Caco-2 (cell line): ENCODE results near the gene TXNRD1. TPM values are rescaled to one million over a fixed set of nuclear protein-coding genes. Genes with fewer than 3 reads are reported as not detected.

Source experiments
- BruUV-seq: library from RNA; stranded (reverse); fragments of 400-500 nt; replicated peaks from 2 replicates; lab custom pipeline; 2021; lab: Mats Ljungman, UMichigan
- CTCF ChIA-PET: fragments of 300-600 bp; sonication (Branson Sonifier 250); formaldehyde crosslinking; loops from one replicate; lab custom pipeline; 2022; ENCODE audit warnings: antibody characterized with exemption; lab: Charles Lee
- POLR2A ChIA-PET: fragments of 300-600 bp; sonication (Branson Sonifier 250); formaldehyde crosslinking; loops from one replicate; lab custom pipeline; 2022; ENCODE audit warnings: antibody characterized with exemption; lab: Charles Lee
- DNase-seq, 2 experiments: peaks; one replicate each; pipeline versions ENCODE4 v3.0.0 to v3.0.0-alpha.2; 2020 to 2022
- H3K27me3 ChIP-seq: replicated peaks from 2 replicates; pipeline ENCODE4 v1.6.0; 2011; ENCODE audit warnings: low read length; ENCODE audit not compliant: control insufficient read depth, insufficient read depth
- H3K36me3 ChIP-seq: 2 replicates; pipeline ENCODE4 v1.5.1; 2011; ENCODE audit warnings: low read length; ENCODE audit not compliant: control insufficient read depth, insufficient read depth
- H3K4me1 ChIP-seq: fragments of 250-450 bp; sonication (Bioruptor Pico); 2 replicates; pipeline ENCODE4 v1.5.1; 2020; ENCODE audit warnings: mild to moderate bottlenecking
- H3K4me3 ChIP-seq: 2 replicates; pipeline ENCODE4 v1.5.1; 2011; ENCODE audit warnings: low read depth, mild to moderate bottlenecking, control low read depth, low read length
- H3K9me3 ChIP-seq: fragments of 250-450 bp; sonication (Bioruptor Pico); 2 replicates; pipeline ENCODE4 v1.5.1; 2020; ENCODE audit warnings: mild to moderate bottlenecking, moderate library complexity
- H3K27ac Mint-ChIP-seq: one replicate; pipeline ENCODE4 v1.8.0; 2022; ENCODE audit warnings: mixed read lengths; ENCODE audit not compliant: unreplicated experiment
- H3K27me3 Mint-ChIP-seq: one replicate; pipeline ENCODE4 v1.8.0; 2022; ENCODE audit warnings: mixed read lengths; ENCODE audit not compliant: insufficient read depth, unreplicated experiment
- H3K36me3 Mint-ChIP-seq: one replicate; pipeline ENCODE4 v1.8.0; 2022; ENCODE audit warnings: mild to moderate bottlenecking, mixed read lengths; ENCODE audit not compliant: insufficient read depth, unreplicated experiment
- H3K4me1 Mint-ChIP-seq: one replicate; pipeline ENCODE4 v1.8.0; 2022; ENCODE audit warnings: low read depth, mixed read lengths; ENCODE audit not compliant: unreplicated experiment
- H3K4me3 Mint-ChIP-seq: one replicate; pipeline ENCODE4 v1.8.0; 2022; ENCODE audit warnings: mild to moderate bottlenecking, moderate library complexity, mixed read lengths; ENCODE audit not compliant: unreplicated experiment
- H3K9me3 Mint-ChIP-seq: one replicate; pipeline ENCODE4 v1.8.0; 2022; ENCODE audit warnings: mixed read lengths; ENCODE audit not compliant: unreplicated experiment
- intact Hi-C: fragments of 100-400 bp; cut with micrococcal nuclease; formaldehyde crosslinking; loops from one replicate; pipeline ENCODE4 v1.10.0; 2022; ENCODE audit not compliant: unreplicated experiment
- total RNA-seq: library from RNA; stranded (reverse); gene quantifications from 2 replicates; pipeline ENCODE4 v1.2.3, GENCODE V29; 2022
- TF ChIP-seq, protein P1 (sequence below), 2 experiments: fragments of 200-600 bp in 1 of 2; IDR thresholded peaks; 1 replicate in 1 of 2; 2 replicates in 1 of 2; pipeline versions ENCODE4 v1.5.1 to v1.8.0; 2011 to 2022; ENCODE audit warnings: antibody characterized with exemption in 1 of 2, control low read depth in 1 of 2, inconsistent platforms in 1 of 2, low read depth in 1 of 2, low read length in 1 of 2, mild to moderate bottlenecking in 1 of 2, moderate library complexity in 1 of 2; ENCODE audit not compliant: insufficient read depth in 1 of 2, severe bottlenecking in 1 of 2, unreplicated experiment in 1 of 2

TXNRD1 gene
- total RNA-seq, 1 experiment from 2014 or later, result 115 TPM

DNA sequence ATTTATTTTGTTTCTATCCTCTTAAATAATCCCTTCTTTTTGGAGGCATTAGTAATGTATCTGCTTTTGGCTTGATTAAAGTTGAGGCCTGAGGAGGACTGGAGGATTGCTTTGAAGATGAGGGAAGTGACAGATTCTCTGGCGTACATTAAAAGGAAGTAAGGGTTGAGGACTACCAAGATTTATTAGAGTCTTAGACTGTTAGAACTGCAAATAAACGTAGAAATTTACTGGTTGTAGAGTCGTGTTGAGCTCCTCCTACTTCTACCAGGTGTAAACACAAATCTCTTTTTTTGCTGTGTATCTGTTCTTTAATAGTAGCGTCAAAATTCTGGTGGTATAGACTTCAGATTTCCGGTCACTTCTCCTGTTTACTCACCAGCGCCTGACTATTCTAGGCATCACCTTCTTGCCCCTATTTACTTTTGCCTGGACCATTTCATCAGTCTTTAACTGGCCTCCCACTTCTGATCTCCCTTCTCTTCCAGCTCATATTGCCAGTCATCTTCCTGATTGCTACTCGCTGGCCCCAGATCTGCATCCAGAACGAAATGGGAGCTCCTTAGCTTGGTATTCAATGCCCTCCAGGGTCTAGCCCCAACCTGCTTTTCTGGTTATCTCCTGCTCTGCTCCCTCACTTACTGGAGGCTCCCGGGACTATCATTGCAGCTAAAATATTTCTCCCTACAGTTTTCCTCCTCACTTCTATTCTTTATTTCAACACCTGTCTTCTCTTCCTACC is 79.5 kb downstream of the TXNRD1 start:
- POLR2A ChIA-PET, result no interaction called here
- Mint-ChIP-seq H3K36me3 (peaks cover 67% of the 10 kb centered on the region), H3K9me3 (no peaks in the 10 kb centered on the region), H3K4me1 (peaks cover 22% of the 10 kb centered on the region), H3K27me3 (no peaks in the 10 kb centered on the region), H3K27ac (peak overlapping the region; percentile 50), H3K4me3 (peak overlapping the region; percentile 46)
- CTCF ChIA-PET, result interaction anchor here (0.7 kb wide), 1 partner anchor 157 kb away, joined by 3 read pairs; the partner anchor contains the start of gene NFYB
- no peak overlapping the region for H3K4me3 ChIP-seq
- no peaks in the 10 kb centered on the region for H3K27me3 ChIP-seq
- BruUV-seq, result no TSS peak
- peak; percentile 38 to 54 for DNase-seq
- peaks cover 26% of the 10 kb centered on the region for H3K4me1 ChIP-seq
- TF ChIP-seq, protein P1, sequence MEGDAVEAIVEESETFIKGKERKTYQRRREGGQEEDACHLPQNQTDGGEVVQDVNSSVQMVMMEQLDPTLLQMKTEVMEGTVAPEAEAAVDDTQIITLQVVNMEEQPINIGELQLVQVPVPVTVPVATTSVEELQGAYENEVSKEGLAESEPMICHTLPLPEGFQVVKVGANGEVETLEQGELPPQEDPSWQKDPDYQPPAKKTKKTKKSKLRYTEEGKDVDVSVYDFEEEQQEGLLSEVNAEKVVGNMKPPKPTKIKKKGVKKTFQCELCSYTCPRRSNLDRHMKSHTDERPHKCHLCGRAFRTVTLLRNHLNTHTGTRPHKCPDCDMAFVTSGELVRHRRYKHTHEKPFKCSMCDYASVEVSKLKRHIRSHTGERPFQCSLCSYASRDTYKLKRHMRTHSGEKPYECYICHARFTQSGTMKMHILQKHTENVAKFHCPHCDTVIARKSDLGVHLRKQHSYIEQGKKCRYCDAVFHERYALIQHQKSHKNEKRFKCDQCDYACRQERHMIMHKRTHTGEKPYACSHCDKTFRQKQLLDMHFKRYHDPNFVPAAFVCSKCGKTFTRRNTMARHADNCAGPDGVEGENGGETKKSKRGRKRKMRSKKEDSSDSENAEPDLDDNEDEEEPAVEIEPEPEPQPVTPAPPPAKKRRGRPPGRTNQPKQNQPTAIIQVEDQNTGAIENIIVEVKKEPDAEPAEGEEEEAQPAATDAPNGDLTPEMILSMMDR (IDR thresholded peaks at IDR 0.05; ENCODE audit: insufficient read depth in 1 of 2, low read depth in 1 of 2, low read length in 1 of 2, severe bottlenecking in 1 of 2, unreplicated experiment in 1 of 2), result no peak
- intact Hi-C loops, result loop anchor here (1.0 kb wide), 1 partner anchor 94 kb away; no protein-coding TSS in a partner anchor
- no peaks in the 10 kb centered on the region for H3K9me3 ChIP-seq
- no peaks in the 10 kb centered on the region; the same call in 1 of the 2 replicates for H3K36me3 ChIP-seq

DNA sequence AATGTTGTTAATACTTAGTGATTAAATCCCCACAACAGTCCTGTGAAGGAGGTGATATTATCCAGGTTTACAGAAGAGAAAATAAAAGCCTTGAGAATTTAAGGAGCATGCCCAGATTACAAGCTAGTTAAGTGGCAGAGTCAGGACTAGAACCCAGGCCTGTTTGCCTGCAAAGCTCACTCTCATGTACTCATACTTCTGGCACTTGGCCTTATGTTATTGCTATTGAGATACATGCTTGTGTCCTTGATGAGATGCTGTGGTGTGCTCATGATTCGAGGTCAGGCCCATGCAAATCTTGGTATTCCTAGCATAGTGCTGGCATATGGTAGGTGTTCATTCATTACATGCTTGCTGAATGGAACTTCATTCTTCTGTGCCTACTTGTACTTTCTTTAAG is 80.4 kb downstream of the TXNRD1 start:
- DNase-seq, result no peak
- Mint-ChIP-seq H3K4me3 (peak overlapping the region; percentile 46), H3K4me1 (peaks cover 27% of the 10 kb centered on the region), H3K27me3 (no peaks in the 10 kb centered on the region), H3K9me3 (no peaks in the 10 kb centered on the region), H3K27ac (peak overlapping the region; percentile 50), H3K36me3 (peaks cover 76% of the 10 kb centered on the region)
- Histone ChIP-seq H3K9me3 (no peaks in the 10 kb centered on the region), H3K4me1 (peaks cover 30% of the 10 kb centered on the region), H3K4me3 (no peak overlapping the region), H3K27me3 (no peaks in the 10 kb centered on the region), H3K36me3 (no peaks in the 10 kb centered on the region; the same call in 1 of the 2 replicates)
- ChIA-PET CTCF (interaction anchor here (1.1 kb wide), 1 partner anchor 9 kb away, joined by 4 read pairs; no protein-coding TSS in a partner anchor), POLR2A (interaction anchor here (1.1 to 1.7 kb wide), 2 partner anchors 7 to 9 kb away, joined by 4 to 6 read pairs; no protein-coding TSS in a partner anchor)
- intact Hi-C loops, result loop anchor here (1.0 kb wide), 1 partner anchor 8 kb away; no protein-coding TSS in a partner anchor
- TF ChIP-seq, protein P1 (IDR thresholded peaks at IDR 0.05; ENCODE audit: insufficient read depth in 1 of 2, low read depth in 1 of 2, low read length in 1 of 2, severe bottlenecking in 1 of 2, unreplicated experiment in 1 of 2), result no peak
- BruUV-seq, result no TSS peak

DNA sequence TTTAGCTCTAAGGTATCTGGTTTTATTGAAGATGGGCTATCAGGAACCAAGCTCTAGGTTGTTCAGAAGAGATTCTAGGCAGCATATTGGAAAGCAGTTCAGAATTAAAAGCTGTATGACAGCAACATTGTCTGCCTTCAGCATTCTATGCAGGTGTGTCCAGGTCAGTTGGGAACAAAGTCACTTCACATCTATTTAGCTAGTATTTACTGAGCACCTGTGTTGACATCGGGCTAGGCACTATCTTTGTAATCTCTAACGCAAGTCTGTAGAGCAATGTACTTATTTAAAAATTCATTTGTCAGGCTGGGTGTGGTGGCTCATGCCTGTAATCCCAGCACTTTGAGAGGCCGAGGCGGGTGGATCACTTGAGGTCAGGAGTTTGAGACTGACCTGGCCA is 81.1 kb downstream of the TXNRD1 start:
- peaks cover 78% of the 10 kb centered on the region for H3K36me3 Mint-ChIP-seq
- H3K9me3 ChIP-seq, result no peaks in the 10 kb centered on the region
- no TSS peak for BruUV-seq
- H3K9me3 Mint-ChIP-seq, result no peaks in the 10 kb centered on the region
- ChIA-PET CTCF (interaction anchor here (1.1 kb wide), 1 partner anchor 10 kb away, joined by 4 read pairs; no protein-coding TSS in a partner anchor), POLR2A (interaction anchor here (1.1 to 1.7 kb wide), 2 partner anchors 8 to 10 kb away, joined by 4 to 6 read pairs; no protein-coding TSS in a partner anchor)
- H3K27ac Mint-ChIP-seq, result no peak overlapping the region
- no peaks in the 10 kb centered on the region for H3K27me3 Mint-ChIP-seq
- TF ChIP-seq, protein P1 (IDR thresholded peaks at IDR 0.05; ENCODE audit: insufficient read depth in 1 of 2, low read depth in 1 of 2, low read length in 1 of 2, severe bottlenecking in 1 of 2, unreplicated experiment in 1 of 2), result no peak
- no peak for DNase-seq
- H3K4me3 ChIP-seq, result no peak overlapping the region
- peaks cover 30% of the 10 kb centered on the region for H3K4me1 ChIP-seq
- H3K36me3 ChIP-seq, result no peaks in the 10 kb centered on the region; the same call in 1 of the 2 replicates
- no peaks in the 10 kb centered on the region for H3K27me3 ChIP-seq
- no peak overlapping the region for H3K4me3 Mint-ChIP-seq
- peaks cover 27% of the 10 kb centered on the region for H3K4me1 Mint-ChIP-seq
- intact Hi-C loops, result loop anchor here (1.0 kb wide), 1 partner anchor 8 kb away; no protein-coding TSS in a partner anchor
